ENCODE results near the gene SMPD2.

SMPD2 gene

GRCh38 chr6:109482905-109483734, 42.6 kb downstream of the SMPD2 start, which contains the start of gene ZBTB24:
ZBTB24 (minus strand) TSS chr6:109483219; CDS start chr6:109482026, 1,193 bp downstream.
- DNase-seq (ENCODE audit: low read depth) = peak; percentile 95

GRCh38 chr6:109483735-109484057, 43.2 kb downstream of the SMPD2 start:
- TF ChIP-seq CTCF (IDR thresholded peaks at IDR 0.05; ENCODE audit: insufficient read depth, low read depth, low read length, missing control alignments) = no peak
- peak overlapping the region; percentile 44 for H3K4me3 ChIP-seq (ENCODE audit: low read depth, low read length)
- DNase-seq (ENCODE audit: low read depth) = no peak

More at GRCh38 chr6:109482905-109483734, 42.6 kb downstream of the SMPD2 start, which contains the start of gene ZBTB24:
- H3K4me3 ChIP-seq (ENCODE audit: low read depth, low read length) = peak within 1 kb of the TSS; percentile 76
- no peak for TF ChIP-seq CTCF (IDR thresholded peaks at IDR 0.05; ENCODE audit: insufficient read depth, low read depth, low read length, missing control alignments)

GRCh38 chr6:109484122-109484521, 43.6 kb downstream of the SMPD2 start:
- no peak for DNase-seq (ENCODE audit: low read depth)
- H3K4me3 ChIP-seq (ENCODE audit: low read depth, low read length) = no peak overlapping the region
- no peak for TF ChIP-seq CTCF (IDR thresholded peaks at IDR 0.05; ENCODE audit: insufficient read depth, low read depth, low read length, missing control alignments)

GRCh38 chr6:109485266-109485935, 44.9 kb downstream of the SMPD2 start:
- H3K4me3 ChIP-seq (ENCODE audit: low read depth, low read length) = no peak overlapping the region
- no peak for DNase-seq (ENCODE audit: low read depth)
- no peak for TF ChIP-seq CTCF (IDR thresholded peaks at IDR 0.05; ENCODE audit: insufficient read depth, low read depth, low read length, missing control alignments)

- no peak for DNase-seq (ENCODE audit: low read depth)
- no peak for TF ChIP-seq CTCF (IDR thresholded peaks at IDR 0.05; ENCODE audit: insufficient read depth, low read depth, low read length, missing control alignments)
- H3K4me3 ChIP-seq (ENCODE audit: low read depth, low read length) = no peak overlapping the region
These were observed 45.5 kb downstream of the SMPD2 start for GRCh38 chr6:109486068-109486467.

- no peak for TF ChIP-seq CTCF (IDR thresholded peaks at IDR 0.05; ENCODE audit: insufficient read depth, low read depth, low read length, missing control alignments)
- no peak overlapping the region for H3K4me3 ChIP-seq (ENCODE audit: low read depth, low read length)
- no peak for DNase-seq (ENCODE audit: low read depth)
These were observed 47.5 kb downstream of the SMPD2 start for GRCh38 chr6:109488001-109488400.
